ENCODE measurements around the gene HOXA11. TPM values are rescaled to one million over a fixed set of nuclear protein-coding genes. Genes with fewer than 3 reads are reported as not detected.

HOXA11 gene
- total and polyA plus RNA-seq, 2 of the 4 experiments (the other 2 are of a cell fraction) = 0.05 TPM; not detected in 1

DNA sequence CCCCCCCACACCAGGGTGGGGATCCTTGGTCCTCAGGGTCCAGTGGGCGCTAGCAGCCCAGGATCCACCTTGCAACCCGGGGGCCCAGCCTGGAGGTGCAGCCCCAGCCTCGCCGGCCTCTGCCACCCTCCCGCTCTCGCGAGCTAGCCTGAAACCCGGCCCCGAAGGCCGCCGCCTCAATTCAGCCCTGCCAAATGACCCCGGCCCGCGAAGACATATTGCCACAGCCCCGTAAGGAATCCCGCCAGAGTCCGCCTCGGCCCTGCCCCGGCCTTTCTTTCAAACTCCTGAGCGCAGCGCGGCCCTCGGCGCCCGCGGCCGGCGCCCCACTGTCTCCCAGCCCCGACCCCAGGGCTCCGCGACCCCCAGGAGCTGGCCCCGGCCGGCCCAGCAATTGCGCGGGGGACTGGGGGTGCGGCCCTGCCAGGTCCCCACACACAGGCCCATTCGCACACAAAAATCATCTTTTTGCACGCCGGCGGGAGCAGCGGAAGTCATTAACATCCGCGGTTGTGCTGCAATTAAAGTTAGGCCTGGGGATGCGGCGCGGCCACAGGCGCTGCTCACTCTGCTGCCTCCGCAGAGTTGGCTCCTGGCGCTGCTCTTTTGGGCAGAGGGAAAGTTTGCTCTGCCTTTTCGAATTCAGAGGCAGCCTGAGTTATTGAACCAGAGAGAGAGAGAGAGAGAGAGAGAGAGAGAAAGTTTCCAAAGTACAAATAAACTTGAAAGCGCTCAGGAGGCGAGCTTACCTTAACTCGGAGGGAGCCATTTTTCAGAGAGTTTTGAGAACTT is 45.5 kb downstream of the HOXA11 start:
- Histone ChIP-seq H2AK9ac (replicated peaks; ENCODE audit: low read depth, low read length, poor library complexity) (peak overlapping the region; percentile 63), H3K36me3 (ENCODE audit: control insufficient read depth, insufficient read depth, low read length) (peaks cover 9% of the 10 kb centered on the region), H2BK15ac (ENCODE audit: low read depth, low read length) (peak overlapping the region; percentile 97; the same call in 2 of the 3 replicates), H3K18ac (ENCODE audit: low read depth, low read length) (peak overlapping the region; percentile 95), H3K56ac (ENCODE audit: extremely low read depth, insufficient read depth, low read length) (peak overlapping the region; percentile 83), H3K23ac (ENCODE audit: low read depth, low read length) (peak overlapping the region; percentile 97), H4K20me1 (ENCODE audit: insufficient read depth, low read length) (no peaks in the 10 kb centered on the region), H3K9me3 (ENCODE audit: control insufficient read depth, insufficient read depth, low read length) (no peaks in the 10 kb centered on the region), H2AK5ac (ENCODE audit: low read depth, low read length) (0 out of 2 replicates have a peak overlapping the region, but pooled peaks have one; percentile 42), H3K4me2 (ENCODE audit: low read depth, low read length) (peak overlapping the region; percentile 94), H4K5ac (ENCODE audit: low read depth, low read length) (peak overlapping the region; percentile 97), H3K4me1 (ENCODE audit: control insufficient read depth, insufficient read depth, low read length) (peaks cover 15% of the 10 kb centered on the region), H3K27me3 (ENCODE audit: control insufficient read depth, insufficient read depth, low read length) (no peaks in the 10 kb centered on the region), H2BK120ac (ENCODE audit: low read depth, low read length) (peak overlapping the region; percentile 93), H2AFZ (replicated peaks; ENCODE audit: low read length, poor library complexity) (peak overlapping the region; percentile 87), H3K4me3 (ENCODE audit: insufficient read depth, low read depth, low read length) (peak overlapping the region; percentile 30), H3K4ac (ENCODE audit: low read depth, low read length) (peak overlapping the region; percentile 93), H3K79me1 (ENCODE audit: low read depth in 1 of 2, low read length in 2 of 2) (peaks cover 0 to 31% of the 10 kb centered on the region in 2 experiments; a peak in 2 of 4 replicates), H3K27ac (ENCODE audit: insufficient read depth, low read length) (peak overlapping the region; percentile 94), H4K91ac (ENCODE audit: insufficient read depth, low read depth, low read length) (peak overlapping the region; percentile 90), H3K9me1 (ENCODE audit: insufficient read depth, low read length) (no peaks in the 10 kb centered on the region), H3K14ac (replicated peaks; ENCODE audit: low read depth, low read length) (peak overlapping the region; percentile 92), H4K8ac (ENCODE audit: low read depth in 2 of 2, low read length in 2 of 2) (peak overlapping the region; percentile 69 to 87), H2BK5ac (ENCODE audit: low read depth, low read length, poor library complexity, severe bottlenecking) (peak overlapping the region; percentile 35), H3K9ac (ENCODE audit: low read depth, low read length) (peak overlapping the region; percentile 89), H2BK20ac (ENCODE audit: low read depth, low read length) (peak overlapping the region; percentile 63)
- intact Hi-C loops (cut with micrococcal nuclease) (loop anchor here (5.0 kb wide), 1 partner anchor 1247 kb away; no protein-coding TSS in a partner anchor), dilution Hi-C loops (cut with HindIII; ENCODE audit: low sequenced_read_pairs, unreplicated experiment) (no loop called here), in situ Hi-C loops (cut with MboI; ENCODE audit: low sequenced_read_pairs) (loop anchor here (5.0 to 10.0 kb wide), 3 partner anchors 37 to 945 kb away; partner anchors contain the start of gene HOXA2)
- BruUV-seq (replicated peaks) = no TSS peak
- ChIA-PET POLR2A (ENCODE audit: unreplicated experiment) (no interaction called here), CTCF (interaction anchor here (0.6 kb wide), 1 partner anchor 458 kb away, joined by 3 read pairs; no protein-coding TSS in a partner anchor)
- ATAC-seq (ENCODE audit: low read depth) = no peak
- TF ChIP-seq RCOR1 (IDR thresholded peaks at IDR 0.05; ENCODE audit: insufficient replicate concordance, low read length) (no peak), CHD1 (IDR thresholded peaks at IDR 0.05; ENCODE audit: low read depth, low read length) (peak; percentile 33; the same call in 1 of the 2 replicates), CEBPB (IDR thresholded peaks at IDR 0.05; ENCODE audit: low read depth, low read length) (no peak), ELK1 (IDR thresholded peaks at IDR 0.05; ENCODE audit: borderline replicate concordance, low read depth, low read length) (no peak), CTCF (conservative IDR thresholded peaks at IDR 0.05; ENCODE audit: low read depth, low read length) (no peak), POLR2A (IDR thresholded peaks at IDR 0.05; ENCODE audit: low read depth, low read length) (no peak; the same call in none of the 2 replicates)
- 2% methylated on average over 32 of the region's 53 CpGs; no CpG with 5 or more reads in 1 of the 2 experiments for WGBS, 2 experiments (ENCODE audit: extremely low coverage in 2 of 2, insufficient read length in 1 of 2)
- no peak for DNase-seq

Measured in IMR-90 (cell line).